Measurements from ENCODE around the gene SEMA3G.

- TF ChIP-seq POLR2AphosphoS5 (IDR thresholded peaks at IDR 0.05; ENCODE audit: low read depth, low read length): no peak
- TF ChIP-seq POLR2A (IDR thresholded peaks at IDR 0.05; ENCODE audit: low read depth, low read length): no peak
- TF ChIP-seq TAF1 (IDR thresholded peaks at IDR 0.05; ENCODE audit: borderline replicate concordance, low read depth, low read length): no peak
Observed at GRCh38 chr3:52387481-52387880, 57.4 kb downstream of the SEMA3G start.
